Activated CD8-positive, alpha-beta T cell treated with anti-CD3 and anti-CD28 coated beads for 36 hours (primary cell): ENCODE results near the gene FBXW7. TPM values are rescaled to one million over a fixed set of nuclear protein-coding genes. Genes with fewer than 3 reads are reported as not detected.
"Not testable (repeated sequence)": the region's sequence is repeated elsewhere in the genome, so short reads cannot be mapped to it uniquely, and the experiment has no call there.

Experiments
- ATAC-seq: fragments of 200-7000 bp; cut with Tn5 transposase; one replicate; pipeline ENCODE4 v1.10.0; 2021; ENCODE audit warnings: mild to moderate bottlenecking, moderate library complexity
- CTCF ChIA-PET: fragments of 350-600 bp; sonication (Branson Sonifier 250); formaldehyde crosslinking; loops from one replicate; lab custom pipeline; 2021; ENCODE audit warnings: antibody characterized with exemption; lab: Charles Lee
- POLR2A ChIA-PET: fragments of 350-600 bp; sonication (Branson Sonifier 250); formaldehyde crosslinking; loops from one replicate; lab custom pipeline; 2021; ENCODE audit warnings: antibody characterized with exemption; lab: Charles Lee
- DNase-seq: peaks from one replicate; pipeline ENCODE4 v3.0.0-alpha.2; 2020
- H3K27ac Mint-ChIP-seq: one replicate; pipeline ENCODE4 v1.8.0; 2021; ENCODE audit warnings: mild to moderate bottlenecking, mixed read lengths
- H3K27me3 Mint-ChIP-seq: one replicate; pipeline ENCODE4 v1.8.0; 2021; ENCODE audit warnings: mixed read lengths
- H3K36me3 Mint-ChIP-seq: one replicate; pipeline ENCODE4 v1.8.0; 2021; ENCODE audit warnings: low read depth, mixed read lengths
- H3K4me1 Mint-ChIP-seq: one replicate; pipeline ENCODE4 v1.8.0; 2021; ENCODE audit warnings: low read depth, mixed read lengths
- H3K4me3 Mint-ChIP-seq: one replicate; pipeline ENCODE4 v1.8.0; 2021; ENCODE audit warnings: mild to moderate bottlenecking, moderate library complexity, mixed read lengths
- H3K9me3 Mint-ChIP-seq: one replicate; pipeline ENCODE4 v1.8.0; 2021; ENCODE audit warnings: mixed read lengths
- CTCF ChIP-seq: fragments of 200-600 bp; IDR thresholded peaks from one replicate; pipeline ENCODE4 v1.8.0; 2022; ENCODE audit warnings: antibody characterized with exemption, mild to moderate bottlenecking
- intact Hi-C: fragments of 100-400 bp; cut with micrococcal nuclease; formaldehyde crosslinking; loops from one replicate; pipeline ENCODE4 v1.10.0; 2022
- total RNA-seq, 2 experiments: library from RNA; stranded (reverse); gene quantifications; one replicate each; pipeline ENCODE4 v1.2.3, GENCODE V29; 2021

The FBXW7 gene
- total RNA-seq, 2 experiments from 2014 or later, result 32.6 to 35.1 TPM

- Mint-ChIP-seq H3K36me3 (no peaks in the 10 kb centered on the region), H3K27me3 (no peaks in the 10 kb centered on the region), H3K27ac (peak overlapping the region; percentile 81), H3K4me1 (peaks cover 47% of the 10 kb centered on the region), H3K9me3 (peaks cover 1% of the 10 kb centered on the region), H3K4me3 (peak overlapping the region; percentile 31)
- no peak for ATAC-seq
- POLR2A ChIA-PET, result interaction anchor here (1.8 to 6.8 kb wide), 2 partner anchors 17 to 20 kb away, joined by 3 to 44 read pairs; partner anchors contain the start of gene FBXW7
- intact Hi-C loops, result no loop called here
- CTCF ChIA-PET, result interaction anchor here (1.8 kb wide), 1 partner anchor 55 kb away, joined by 6 read pairs; no protein-coding TSS in a partner anchor
- no peak for TF ChIP-seq CTCF
- no peak for DNase-seq
Observed at GRCh38 chr4:152556283-152556682, 20.4 kb upstream of the FBXW7 start.

GRCh38 chr4:152554742-152555141 lies 18.9 kb upstream of the FBXW7 start:
- ATAC-seq, result no peak
- CTCF ChIA-PET, result interaction anchor here (0.8 to 2.8 kb wide), 7 partner anchors 10 to 169 kb away, joined by 3 to 12 read pairs (median 4); partner anchors contain the start of gene FBXW7
- Mint-ChIP-seq H3K36me3 (no peaks in the 10 kb centered on the region), H3K27me3 (no peaks in the 10 kb centered on the region), H3K9me3 (peaks cover 1% of the 10 kb centered on the region), H3K27ac (peak overlapping the region; percentile 93), H3K4me1 (peaks cover 50% of the 10 kb centered on the region), H3K4me3 (no peak overlapping the region)
- TF ChIP-seq CTCF, result no peak
- POLR2A ChIA-PET, result interaction anchor here (1.2 to 6.8 kb wide), 7 partner anchors 10 to 68 kb away, joined by 3 to 44 read pairs (median 5); partner anchors contain the start of gene FBXW7
- intact Hi-C loops, result no loop called here
- no peak for DNase-seq

- H3K36me3 Mint-ChIP-seq, H3K27me3 Mint-ChIP-seq, H3K27ac Mint-ChIP-seq, H3K4me3 Mint-ChIP-seq, H3K9me3 Mint-ChIP-seq, intact Hi-C loops, ATAC-seq, DNase-seq: not testable (repeated sequence)
- H3K4me1 Mint-ChIP-seq, result peaks cover 41% of the 10 kb centered on the region
- POLR2A ChIA-PET, result interaction anchor here (6.8 kb wide), 1 partner anchor 15 kb away, joined by 44 read pairs; the partner anchor contains the start of gene FBXW7
- CTCF ChIA-PET, result interaction anchor here (1.2 kb wide), 1 partner anchor 12 kb away, joined by 4 read pairs; no protein-coding TSS in a partner anchor
Observed at GRCh38 chr4:152550687-152551086, 14.8 kb upstream of the FBXW7 start.

- Mint-ChIP-seq H3K36me3 (peaks cover 3% of the 10 kb centered on the region), H3K4me3 (no peak overlapping the region), H3K27me3 (no peaks in the 10 kb centered on the region), H3K4me1 (peaks cover 10% of the 10 kb centered on the region), H3K27ac (no peak overlapping the region), H3K9me3 (peaks cover 2% of the 10 kb centered on the region)
- ChIA-PET CTCF (interaction anchor here (0.6 to 0.9 kb wide), 4 partner anchors 8 to 537 kb away, joined by 3 read pairs; no protein-coding TSS in a partner anchor), POLR2A (interaction anchor here (0.9 kb wide), 2 partner anchors 9 kb away, joined by 5 to 6 read pairs; partner anchors contain the start of gene FBXW7)
- DNase-seq, result no peak
- TF ChIP-seq CTCF, result no peak
- no peak for ATAC-seq
- intact Hi-C loops, result no loop called here
Observed at GRCh38 chr4:152545088-152545487, 9.2 kb upstream of the FBXW7 start.

GRCh38 chr4:152544533-152544932 lies 8.6 kb upstream of the FBXW7 start:
- H3K9me3 Mint-ChIP-seq, CTCF ChIA-PET, intact Hi-C loops, DNase-seq, H3K4me3 Mint-ChIP-seq, H3K27me3 Mint-ChIP-seq, H3K36me3 Mint-ChIP-seq, ATAC-seq: not testable (repeated sequence)
- Mint-ChIP-seq H3K27ac (peak overlapping the region; percentile 38), H3K4me1 (peaks cover 14% of the 10 kb centered on the region)
- POLR2A ChIA-PET, result interaction anchor here (1.1 kb wide), 1 partner anchor 9 kb away, joined by 4 read pairs; no protein-coding TSS in a partner anchor

- Mint-ChIP-seq H3K27ac (no peak overlapping the region), H3K27me3 (no peaks in the 10 kb centered on the region), H3K4me3 (no peak overlapping the region), H3K4me1 (peaks cover 36% of the 10 kb centered on the region), H3K36me3 (peaks cover 20% of the 10 kb centered on the region), H3K9me3 (peaks cover 4% of the 10 kb centered on the region)
- POLR2A ChIA-PET, result interaction anchor here (1.0 kb wide), 1 partner anchor 11 kb away, joined by 3 read pairs; no protein-coding TSS in a partner anchor
- TF ChIP-seq CTCF, result no peak
- CTCF ChIA-PET, result no interaction called here
- no peak for DNase-seq
- intact Hi-C loops, result no loop called here
- ATAC-seq, result no peak
Observed at GRCh38 chr4:152540941-152541340, 5.0 kb upstream of the FBXW7 start.
